NCI-H1048 (cell line): ENCODE data around the gene MORC2.
A peak's percentile ranks its signal among the peaks of the same experiment; 100 is the strongest.

Experiments
- DNase-seq: peaks from one replicate; lab custom pipeline; 2025; lab: John Stamatoyannopoulos, UW

MORC2 gene

DNA sequence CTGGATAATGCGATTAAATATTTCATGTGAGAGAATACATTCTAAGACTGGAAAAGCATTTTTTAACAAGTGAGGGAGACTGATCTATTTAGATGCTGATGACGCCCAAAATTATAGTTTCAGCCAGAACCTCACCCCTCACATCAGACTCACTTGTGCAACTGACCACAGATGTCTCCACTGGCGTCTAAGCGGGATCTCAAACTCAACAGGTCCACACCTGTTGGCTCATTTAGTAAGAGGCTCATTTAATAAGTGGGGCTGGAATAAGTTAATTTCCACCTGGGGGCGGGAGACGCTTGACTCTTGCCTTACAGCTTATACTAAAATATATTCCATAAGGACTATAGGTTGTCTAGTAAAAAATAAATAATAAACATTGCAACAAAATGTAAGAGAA, 47.5 kb downstream of the MORC2 start:
- no peak for DNase-seq

DNA sequence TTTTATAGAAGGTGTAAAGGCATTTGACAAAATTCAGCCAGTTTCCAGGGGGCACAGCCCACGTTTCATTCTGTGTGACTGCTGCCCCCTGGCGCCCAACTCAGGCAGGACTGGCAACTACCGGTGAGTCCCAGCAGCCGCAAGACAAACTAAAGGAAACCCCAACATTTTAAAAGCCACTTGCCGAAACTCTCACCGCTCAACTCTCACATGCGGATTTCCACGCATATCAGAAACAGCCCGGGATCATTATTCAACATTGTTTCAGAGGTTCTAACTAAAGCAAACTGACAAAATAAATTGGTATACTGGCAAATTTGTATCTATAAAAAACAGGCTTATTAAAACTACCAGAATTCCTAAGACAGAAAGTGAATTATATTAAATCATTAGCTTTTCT, 48.2 kb downstream of the MORC2 start:
- DNase-seq = peak; percentile 10

DNA sequence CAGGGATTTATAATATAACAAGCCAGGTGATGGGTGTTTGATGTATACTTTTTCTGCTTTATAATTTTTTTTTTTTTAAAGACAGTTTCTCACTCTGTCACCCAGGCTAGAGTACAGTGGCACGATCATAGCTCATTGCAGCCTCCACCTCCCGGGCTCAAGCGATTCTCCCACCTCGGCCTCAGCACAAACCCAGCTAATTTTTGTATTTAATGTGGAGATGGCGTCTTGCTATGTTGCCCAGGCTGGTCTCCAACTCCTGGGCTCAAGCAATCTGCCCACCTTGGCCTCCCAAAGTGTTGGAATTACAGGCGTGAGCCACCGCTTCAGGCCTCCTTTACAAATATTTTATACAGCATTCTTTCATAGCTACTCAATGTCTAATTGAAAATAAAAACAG, 48.6 kb downstream of the MORC2 start:
- no peak for DNase-seq

DNA sequence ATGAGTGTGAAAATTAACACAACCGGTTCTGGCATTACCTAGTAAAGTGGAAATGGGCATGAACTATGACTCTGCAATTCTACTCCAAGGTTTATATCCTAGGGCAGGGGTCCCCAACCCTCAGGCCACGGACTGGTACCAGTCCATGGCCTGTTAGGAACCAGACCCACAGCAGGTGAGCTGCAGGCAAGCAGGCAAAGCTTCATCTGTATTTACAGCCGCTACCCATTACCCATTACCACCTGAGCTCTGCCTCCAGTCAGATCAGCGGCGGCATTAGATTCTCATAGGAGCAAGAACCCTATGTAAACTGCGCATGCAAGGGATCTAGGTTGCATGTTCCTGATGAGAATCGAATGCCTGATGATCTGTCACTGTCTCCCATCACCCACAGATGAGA, 49.8 kb downstream of the MORC2 start:
- DNase-seq = no peak

DNA sequence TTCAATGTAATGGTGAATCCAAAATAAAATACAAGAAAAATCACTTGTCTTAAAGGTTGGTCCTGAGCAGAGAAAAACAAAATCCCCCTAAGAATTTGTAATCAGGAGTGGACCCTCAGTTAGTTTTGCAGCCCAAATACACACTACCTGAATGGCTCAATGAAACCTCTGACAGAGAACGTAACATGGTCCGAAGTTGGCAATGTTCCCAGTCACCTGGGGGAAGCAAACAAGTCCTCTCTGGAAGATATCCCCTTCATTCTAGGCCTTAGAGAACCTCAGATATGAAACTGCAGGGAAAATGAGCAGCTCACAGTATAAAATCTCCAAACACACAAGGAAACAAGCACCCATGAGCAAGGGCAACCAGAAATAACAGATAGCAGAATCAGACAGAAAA, 58.2 kb downstream of the MORC2 start:
- DNase-seq = no peak

DNA sequence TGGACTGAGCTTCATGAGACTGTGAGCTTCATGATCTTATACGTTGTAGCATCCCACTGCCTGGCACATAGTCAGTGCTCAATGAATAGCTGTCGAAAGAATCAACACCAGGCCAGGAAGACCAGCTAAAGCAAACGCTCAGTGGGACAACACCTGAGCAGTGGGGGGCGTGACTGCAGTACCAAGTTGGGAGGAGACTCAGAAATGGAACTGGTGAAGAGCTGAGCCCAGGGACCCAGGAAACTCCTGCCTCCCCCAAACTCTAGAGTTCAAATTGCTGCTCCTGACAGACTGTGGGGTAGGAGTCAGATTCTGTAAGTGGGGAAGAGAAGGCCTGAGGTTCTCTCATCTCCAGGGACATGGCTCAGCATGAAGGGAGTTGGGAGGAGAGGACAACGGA, 59.3 kb downstream of the MORC2 start:
- DNase-seq = no peak

DNA sequence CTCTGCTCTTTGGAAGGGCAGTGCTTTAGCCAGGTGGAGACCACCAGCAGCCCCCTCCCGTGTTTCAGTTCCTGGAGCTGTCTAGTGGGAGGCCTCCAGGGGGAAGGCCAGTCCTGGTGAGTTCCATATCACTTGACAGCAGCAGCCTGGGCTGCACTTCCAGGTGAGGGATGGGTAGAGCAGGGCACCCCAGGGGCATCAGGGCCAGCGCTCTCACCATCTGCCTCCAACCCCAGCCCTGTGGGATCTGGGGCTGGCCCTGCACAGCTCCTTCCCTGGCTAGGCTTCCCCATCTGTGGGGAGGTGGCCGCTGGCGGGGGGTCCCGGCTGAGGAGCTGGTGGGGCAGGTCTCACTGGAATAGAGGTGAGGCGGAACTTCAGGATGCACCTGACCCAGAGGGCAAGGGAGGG, 60.5 kb downstream of the MORC2 start:
- DNase-seq = no peak

DNA sequence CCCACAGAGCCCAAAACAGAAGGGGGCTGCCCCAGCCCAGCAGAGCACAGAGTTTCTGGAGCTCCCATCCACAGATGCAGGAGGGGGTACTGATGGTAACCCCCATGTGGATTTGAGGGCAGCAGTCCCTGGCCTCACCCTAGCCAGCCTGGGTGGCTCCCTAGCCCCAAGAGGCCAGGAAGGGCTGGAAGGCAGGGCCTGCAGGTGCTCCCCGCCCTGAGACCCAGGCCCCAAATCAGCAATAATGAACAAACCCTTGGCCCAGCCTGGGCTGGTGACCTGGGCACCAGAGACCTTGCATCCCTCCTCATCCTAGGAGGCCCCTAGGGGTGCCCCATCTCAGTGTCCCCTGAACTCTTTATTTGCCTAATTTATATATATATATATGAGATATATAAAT, 61.6 kb downstream of the MORC2 start:
- no peak for DNase-seq

DNA sequence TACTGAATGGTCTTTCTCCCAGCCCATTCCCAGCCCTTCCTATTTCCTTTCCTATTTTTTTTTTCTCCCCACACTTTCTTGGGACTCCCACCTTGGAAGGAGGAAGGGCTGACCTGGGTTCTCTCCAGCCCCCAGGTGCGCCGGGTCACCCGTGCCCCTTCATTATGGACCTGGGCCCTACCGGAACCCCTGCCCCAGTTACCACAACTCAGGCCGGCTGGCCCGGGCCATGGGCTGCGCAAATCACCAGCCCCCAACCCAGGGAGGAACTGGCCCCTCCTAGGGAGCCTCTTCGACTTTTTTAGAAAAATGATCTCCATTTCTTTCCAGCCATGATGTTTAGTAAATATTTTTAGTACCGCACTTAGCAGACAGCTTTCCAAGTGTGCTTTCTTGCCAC, 62.2 kb downstream of the MORC2 start:
- DNase-seq = no peak

DNA sequence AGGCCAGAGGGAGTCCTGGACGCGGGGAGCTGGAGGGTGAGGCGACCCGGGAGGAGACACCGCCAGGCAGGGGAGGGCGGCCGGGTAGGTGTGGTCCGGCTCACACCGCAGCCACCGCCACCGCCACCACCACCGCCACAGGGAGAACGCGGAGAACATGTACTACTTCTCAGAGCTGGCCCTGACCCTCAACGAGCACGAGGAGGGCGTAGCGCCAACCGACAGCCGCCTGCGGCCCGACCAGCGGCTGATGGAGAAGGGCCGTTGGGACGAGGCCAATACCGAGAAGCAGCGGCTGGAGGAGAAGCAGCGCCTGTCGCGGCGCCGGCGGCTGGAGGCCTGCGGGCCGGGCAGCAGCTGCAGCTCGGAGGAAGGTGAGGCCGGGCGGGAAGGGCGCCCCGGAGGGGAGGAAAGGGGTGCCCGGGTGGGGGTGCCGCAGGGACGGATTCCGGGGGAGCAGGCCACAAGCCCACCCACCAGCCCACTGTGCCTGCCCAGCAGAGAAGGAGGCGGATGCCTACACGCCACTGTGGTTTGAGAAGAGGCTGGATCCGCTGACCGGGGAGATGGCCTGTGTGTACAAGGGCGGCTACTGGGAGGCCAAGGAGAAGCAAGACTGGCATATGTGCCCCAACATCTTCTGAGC, 62.8 kb downstream of the MORC2 start:
- DNase-seq = no peak

DNA sequence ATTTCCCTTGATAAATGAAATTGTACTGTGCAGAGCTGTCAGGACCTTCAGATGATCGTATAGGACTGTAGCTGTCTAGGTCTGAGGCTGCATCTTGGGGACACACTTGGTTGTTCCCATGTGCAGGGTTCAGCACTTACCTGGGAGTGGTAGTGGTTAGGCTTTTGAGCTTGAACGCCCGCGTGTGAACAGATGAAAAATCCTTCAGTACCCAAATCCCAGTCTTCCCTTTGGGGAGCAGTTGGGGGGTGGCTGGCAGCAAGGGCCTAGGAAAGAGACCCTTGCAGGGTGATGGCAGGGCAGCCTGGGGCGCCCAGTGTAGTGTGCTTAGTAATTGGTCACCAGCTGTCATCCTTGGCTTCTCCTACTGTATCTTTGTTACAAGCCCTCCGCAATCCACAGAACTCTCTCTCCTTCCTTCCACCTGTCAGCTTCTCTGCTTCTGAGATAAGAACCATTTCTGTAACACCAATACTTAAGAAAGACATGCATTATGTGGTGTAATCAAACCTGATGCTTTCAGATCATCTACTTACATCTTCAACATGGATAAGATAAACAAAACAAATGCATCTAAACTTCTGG, 64.6 kb downstream of the MORC2 start:
- DNase-seq = no peak

DNA sequence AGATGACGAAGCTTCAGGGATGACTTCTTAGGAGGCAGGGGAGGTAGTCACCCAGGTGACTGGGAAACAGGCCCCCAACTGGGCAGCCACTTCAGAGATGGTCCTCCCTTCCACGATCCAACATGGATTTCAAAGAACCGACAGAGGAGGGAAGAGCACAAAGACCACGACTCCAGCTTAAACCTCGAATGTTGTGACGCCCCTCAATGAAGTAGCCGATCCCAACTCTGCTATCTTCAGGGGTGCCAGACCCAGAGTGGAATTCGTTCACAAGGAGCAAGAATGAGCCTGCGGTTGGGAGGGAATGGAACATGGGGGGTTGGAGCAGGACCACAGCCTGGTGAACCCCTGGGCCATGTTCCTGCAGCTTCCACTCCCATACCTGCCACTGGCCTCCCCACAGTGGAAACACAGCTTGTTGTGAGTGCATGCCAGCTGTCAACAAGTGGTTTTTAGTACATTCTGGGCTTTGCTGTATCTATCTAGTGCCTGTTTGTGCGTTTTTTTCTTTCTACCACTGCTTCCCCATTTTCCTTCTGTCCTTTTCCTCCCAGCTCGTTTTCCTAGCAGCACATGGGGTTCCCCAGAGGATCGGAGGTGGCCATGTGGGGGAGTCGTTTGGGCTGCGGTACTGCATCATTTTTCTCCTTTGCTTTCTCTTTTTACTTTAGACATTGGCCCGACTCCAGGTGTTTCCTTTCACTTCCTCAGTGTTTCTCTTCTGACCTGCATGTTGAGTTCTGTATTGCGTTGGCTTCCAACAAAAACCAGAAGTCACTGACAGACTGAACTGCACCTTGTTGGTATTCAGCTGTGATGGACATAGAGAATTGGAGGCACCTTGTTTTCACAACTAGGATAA, 65.8 kb downstream of the MORC2 start:
- no peak for DNase-seq

DNA sequence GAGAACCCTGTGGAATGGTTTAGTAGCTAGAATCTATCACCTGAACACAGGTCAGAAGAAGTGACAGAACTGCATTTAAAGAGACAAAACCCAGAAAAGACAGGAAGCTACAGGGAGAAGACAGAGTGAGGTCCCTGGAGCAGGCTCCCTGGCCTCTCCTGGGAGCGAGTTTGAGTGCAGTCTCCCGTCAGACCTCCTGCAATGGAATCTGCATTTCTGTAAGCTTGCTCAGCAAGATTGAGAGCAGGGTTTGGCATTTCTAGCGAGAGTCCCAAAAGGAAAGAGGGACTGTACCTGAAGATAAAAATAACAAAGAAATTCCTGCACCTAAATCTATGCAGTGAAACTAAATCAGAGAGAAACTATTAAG, 74.2 kb downstream of the MORC2 start:
- DNase-seq = no peak

DNA sequence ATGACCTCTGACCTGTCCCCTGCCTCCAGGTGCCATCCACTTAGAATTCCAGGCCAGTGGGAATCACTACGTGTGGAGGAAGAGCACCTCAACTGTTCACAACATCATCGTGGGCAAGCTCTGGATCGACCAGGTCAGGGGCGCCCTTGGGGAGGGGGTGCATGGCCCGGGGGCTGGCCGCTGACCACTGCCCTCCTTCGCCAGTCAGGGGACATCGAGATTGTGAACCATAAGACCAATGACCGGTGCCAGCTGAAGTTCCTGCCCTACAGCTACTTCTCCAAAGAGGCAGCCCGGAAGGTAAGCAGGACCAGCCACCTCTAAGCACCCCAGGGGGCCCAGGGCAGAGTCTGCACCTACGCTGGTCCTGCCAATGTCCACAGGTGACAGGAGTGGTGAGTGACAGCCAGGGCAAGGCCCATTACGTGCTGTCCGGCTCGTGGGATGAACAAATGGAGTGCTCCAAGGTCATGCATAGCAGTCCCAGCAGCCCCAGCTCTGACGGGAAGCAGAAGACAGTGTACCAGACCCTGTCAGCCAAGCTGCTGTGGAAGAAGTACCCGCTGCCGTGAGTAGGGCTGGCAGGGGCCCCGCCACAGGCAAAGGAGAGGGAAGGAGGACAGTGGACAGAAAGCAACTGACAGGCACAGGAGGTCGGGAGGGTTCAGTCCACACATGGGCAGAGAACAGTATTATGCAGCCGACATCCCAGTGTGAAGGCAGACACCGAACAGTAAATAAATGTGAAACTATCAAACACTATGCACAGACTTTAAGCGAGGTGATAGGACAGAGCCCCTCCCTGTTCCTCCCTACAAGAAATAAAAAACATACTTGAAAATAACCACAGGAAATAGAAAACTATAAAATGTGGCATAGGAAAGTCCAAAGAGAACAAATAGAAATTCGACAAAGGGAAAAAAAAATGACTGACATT, 74.9 kb downstream of the MORC2 start:
- no peak for DNase-seq

DNA sequence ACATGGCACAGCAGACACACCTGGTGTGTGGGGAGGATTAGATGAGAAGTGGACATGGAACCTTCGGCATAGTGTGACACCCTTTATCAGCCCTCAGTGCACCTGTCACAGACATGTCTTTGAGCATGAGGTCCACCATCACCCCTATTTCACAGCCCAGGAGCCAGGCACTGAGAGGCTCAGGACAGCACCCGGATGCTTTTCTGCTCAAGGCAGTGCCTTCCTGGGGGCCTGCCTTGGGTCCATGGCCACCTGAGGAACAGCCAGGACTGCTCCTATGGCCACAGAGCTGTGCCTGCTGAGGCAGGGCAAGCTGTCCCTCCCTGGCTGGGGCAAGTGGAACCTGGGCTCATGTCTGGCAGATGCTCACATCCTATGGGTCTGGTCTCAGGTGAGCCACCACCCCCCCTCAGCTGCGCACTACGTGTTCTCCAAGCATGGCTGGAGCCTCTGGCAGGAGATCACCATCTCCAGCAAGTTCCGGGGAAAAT, 75.8 kb downstream of the MORC2 start:
- no peak for DNase-seq

DNA sequence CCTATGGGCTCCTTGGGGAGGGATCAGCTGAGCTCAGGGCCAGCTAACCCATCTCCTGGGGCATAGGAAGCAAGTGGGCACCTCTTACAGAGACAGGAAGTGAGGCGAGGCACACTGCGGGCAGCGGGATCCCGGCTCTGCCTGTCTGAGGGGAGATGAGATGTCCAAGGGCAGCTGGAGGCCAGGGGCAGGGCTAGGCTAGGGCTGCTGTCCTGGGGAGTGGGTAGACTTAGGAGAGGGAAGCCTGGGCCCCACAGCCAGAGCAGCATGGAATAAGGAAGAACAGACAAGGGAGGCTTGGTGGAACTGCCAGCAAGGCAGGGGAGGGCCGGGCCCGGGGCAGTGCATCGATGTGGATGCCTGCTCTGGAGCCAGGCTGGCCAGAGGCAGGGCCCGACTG, 76.3 kb downstream of the MORC2 start:
- DNase-seq = no peak

DNA sequence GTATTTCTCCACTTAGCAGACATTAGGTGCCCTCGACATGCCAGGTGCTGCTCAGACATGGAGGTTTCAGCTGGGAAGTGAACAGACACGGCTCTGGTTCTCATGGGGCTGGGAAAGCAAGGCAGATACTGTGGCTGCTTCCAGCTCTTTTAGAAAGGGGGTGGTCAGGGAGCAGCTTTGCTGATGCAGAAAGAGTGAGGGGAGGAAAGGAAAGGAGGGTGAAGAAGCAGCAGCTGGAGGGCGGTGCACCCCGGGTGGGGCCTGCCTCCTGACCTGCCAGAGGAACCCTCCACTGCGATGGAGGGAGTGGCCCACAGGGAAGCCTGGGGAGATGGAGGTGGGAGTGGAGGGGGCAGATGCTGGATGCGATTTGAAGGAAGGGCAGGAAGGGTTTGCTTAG, 76.8 kb downstream of the MORC2 start:
- DNase-seq = no peak

DNA sequence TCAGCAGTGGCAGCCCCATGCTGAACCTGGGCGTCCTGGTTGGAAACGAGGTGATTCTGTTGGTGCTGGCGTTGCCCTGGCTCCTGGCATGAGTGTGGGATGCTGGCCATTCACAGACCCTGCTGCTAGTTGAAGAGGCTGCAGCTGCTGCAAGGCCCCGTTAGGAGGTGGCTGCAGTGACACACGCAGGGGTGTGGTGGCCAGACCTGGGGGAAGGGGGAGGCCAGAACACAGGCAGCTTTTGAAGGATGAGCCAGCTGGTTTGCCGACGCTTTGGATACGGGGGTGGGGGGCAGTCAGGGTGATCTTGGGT, 77.2 kb downstream of the MORC2 start:
- no peak for DNase-seq

DNA sequence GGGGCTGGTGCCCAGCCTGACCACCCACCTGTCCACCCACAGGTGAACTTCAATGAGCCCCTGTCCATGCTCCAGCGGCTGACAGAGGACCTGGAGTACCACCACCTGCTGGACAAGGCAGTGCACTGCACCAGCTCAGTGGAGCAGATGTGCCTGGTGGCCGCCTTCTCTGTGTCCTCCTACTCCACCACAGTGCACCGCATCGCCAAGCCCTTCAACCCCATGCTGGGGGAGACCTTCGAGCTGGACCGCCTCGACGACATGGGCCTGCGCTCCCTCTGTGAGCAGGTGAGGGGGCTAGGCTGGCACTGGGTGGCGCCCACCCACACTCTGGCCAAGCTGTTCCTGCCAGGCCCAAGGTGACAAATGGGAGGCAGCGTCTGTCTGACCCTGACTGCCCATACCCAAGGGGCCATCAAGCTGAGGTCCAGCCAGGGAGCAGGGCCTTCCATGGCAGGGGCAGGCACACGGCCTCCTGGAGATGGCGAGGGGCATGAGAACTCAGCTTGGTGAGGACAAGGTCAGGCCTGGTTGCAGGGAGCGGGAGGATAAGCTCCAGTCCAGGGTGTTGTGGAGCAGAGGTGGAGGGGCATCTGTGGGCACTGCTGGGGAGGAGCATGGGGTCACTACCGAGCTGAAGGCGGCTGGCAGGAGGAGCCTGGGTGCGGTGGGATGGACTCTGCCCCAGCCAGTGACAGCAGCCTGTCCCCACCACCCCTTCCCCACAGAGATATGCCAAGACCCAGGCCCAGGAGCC, 77.7 kb downstream of the MORC2 start:
- DNase-seq = no peak

DNA sequence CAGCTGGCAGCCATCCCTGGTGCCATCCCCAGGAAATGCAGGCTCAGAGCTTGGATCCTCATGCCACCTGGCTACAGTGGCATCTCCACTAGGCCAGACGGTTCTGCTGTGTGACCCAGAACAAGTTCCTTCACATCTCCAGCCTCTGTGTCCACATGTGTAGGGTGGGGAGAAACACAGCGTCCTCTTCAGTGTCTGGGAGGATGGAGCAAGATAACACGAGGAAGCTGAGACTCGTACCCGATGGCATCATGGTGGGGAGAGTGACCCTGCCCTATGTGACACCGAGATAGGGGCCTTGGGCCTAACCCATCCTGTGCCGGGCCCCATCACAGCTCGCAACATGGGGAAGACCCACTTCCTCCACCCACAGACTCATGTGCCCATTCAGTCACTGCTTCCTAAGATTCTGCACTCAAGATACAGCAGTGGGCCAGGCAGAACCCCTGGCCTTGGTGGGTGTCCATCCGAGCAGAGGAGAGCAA, 78.5 kb downstream of the MORC2 start:
- DNase-seq = no peak

DNA sequence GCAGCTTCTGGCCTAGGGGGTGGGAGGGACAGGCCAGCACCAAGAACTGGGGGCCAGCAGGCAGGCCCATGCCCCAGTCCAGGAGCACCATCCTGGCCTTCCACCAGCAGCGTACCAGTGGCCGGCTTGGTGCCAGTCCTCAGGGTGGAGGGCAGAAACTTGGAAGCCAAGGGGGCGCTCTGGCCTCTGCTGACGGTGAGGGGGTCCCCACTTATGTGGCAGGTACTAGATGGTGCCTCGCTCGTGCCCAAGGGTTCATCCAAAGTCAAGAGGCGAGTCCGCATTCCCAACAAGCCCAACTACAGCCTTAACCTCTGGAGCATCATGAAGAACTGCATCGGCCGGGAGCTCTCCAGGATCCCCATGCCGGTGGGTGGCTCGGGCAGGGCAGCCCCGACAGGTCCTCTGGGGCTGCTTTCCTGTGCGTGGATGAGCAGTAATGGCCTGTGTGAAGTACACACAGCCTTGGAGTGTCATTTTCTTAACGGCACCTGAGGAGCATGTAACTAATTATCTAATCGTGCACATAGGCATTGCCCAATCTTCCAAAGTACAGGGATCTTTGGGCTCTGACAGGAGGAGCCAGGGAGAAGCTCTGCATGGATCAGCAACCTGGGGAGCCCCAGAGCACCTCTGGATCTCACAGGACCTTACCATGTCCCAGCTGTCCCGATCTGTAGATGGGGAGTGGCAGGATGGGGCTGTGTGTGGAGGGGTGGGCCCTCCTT, 79.1 kb downstream of the MORC2 start:
- DNase-seq = no peak
